T1000 (cell line): ENCODE measurements around the gene THUMPD2.
"Not testable (repeated sequence)": the region's sequence is repeated elsewhere in the genome, so short reads cannot be mapped to it uniquely, and the experiment has no call there.

ENCODE experiments used
- DNase-seq: peaks from one replicate; lab custom pipeline; 2025; ENCODE audit warnings: mixed read lengths; lab: John Stamatoyannopoulos, UW

THUMPD2 gene

GRCh38 chr2:39757156-39757555 is 21.9 kb downstream of the THUMPD2 start:
- no peak for DNase-seq

GRCh38 chr2:39755466-39755865 is 23.6 kb downstream of the THUMPD2 start:
- no peak for DNase-seq

- DNase-seq: no peak
Measured at GRCh38 chr2:39743269-39743776, 35.7 kb downstream of the THUMPD2 start.

GRCh38 chr2:39741871-39742270 is 37.2 kb downstream of the THUMPD2 start:
- no peak for DNase-seq

GRCh38 chr2:39739386-39739785 is 39.7 kb downstream of the THUMPD2 start:
- DNase-seq: no peak

GRCh38 chr2:39738936-39739335 is 40.1 kb downstream of the THUMPD2 start:
- no peak for DNase-seq

GRCh38 chr2:39737661-39738060 is 41.4 kb downstream of the THUMPD2 start:
- no peak for DNase-seq

GRCh38 chr2:39736640-39737039 is 42.4 kb downstream of the THUMPD2 start:
- DNase-seq: no peak

- DNase-seq: no peak
Measured at GRCh38 chr2:39735648-39736047, 43.4 kb downstream of the THUMPD2 start.

GRCh38 chr2:39734445-39734844 is 44.6 kb downstream of the THUMPD2 start:
- no peak for DNase-seq

- no peak for DNase-seq
Measured at GRCh38 chr2:39733070-39733674, 45.9 kb downstream of the THUMPD2 start.

- no peak for DNase-seq
Measured at GRCh38 chr2:39732482-39732881, 46.6 kb downstream of the THUMPD2 start.

GRCh38 chr2:39731546-39731945 is 47.5 kb downstream of the THUMPD2 start:
- DNase-seq: no peak

GRCh38 chr2:39730685-39731302 is 48.3 kb downstream of the THUMPD2 start:
- DNase-seq: no peak

GRCh38 chr2:39730276-39730675 is 48.8 kb downstream of the THUMPD2 start:
- DNase-seq: no peak

GRCh38 chr2:39728941-39729351 is 50.1 kb downstream of the THUMPD2 start:
- no peak for DNase-seq

- DNase-seq: not testable (repeated sequence)
Measured at GRCh38 chr2:39728085-39728484, 51.0 kb downstream of the THUMPD2 start.

GRCh38 chr2:39725401-39725800 is 53.7 kb downstream of the THUMPD2 start:
- DNase-seq: no peak

GRCh38 chr2:39724828-39725144 is 54.3 kb downstream of the THUMPD2 start:
- DNase-seq: no peak

- no peak for DNase-seq
Measured at GRCh38 chr2:39723946-39724827, 54.9 kb downstream of the THUMPD2 start.

- no peak for DNase-seq
Measured at GRCh38 chr2:39723497-39723896, 55.6 kb downstream of the THUMPD2 start.

GRCh38 chr2:39720970-39721369 is 58.1 kb downstream of the THUMPD2 start:
- no peak for DNase-seq

GRCh38 chr2:39719317-39719716 is 59.7 kb downstream of the THUMPD2 start:
- DNase-seq: no peak
